Small intestine (tissue), 16 donors: ENCODE results near the gene POGLUT3. TPM values are rescaled to one million over a fixed set of nuclear protein-coding genes. Genes with fewer than 3 reads are reported as not detected.

Experiments used
- DNase-seq, 2 donors: peaks; one replicate each; pipeline versions ENCODE4 v3.0.0 to v3.0.0-alpha.2; 2013
- FAIRE-seq: peaks from 2 replicates; lab custom pipeline; 2012; peaks lifted over from hg19 to GRCh38; lab: Jason Lieb, UNC
- H3K27ac ChIP-seq, 3 donors: one replicate each; pipeline ENCODE4 v1.5.1; 2013; ENCODE audit warnings: low read length in 2 of 3, mild to moderate bottlenecking in 2 of 3, control low read depth in 1 of 3, inconsistent platforms in 1 of 3, low read depth in 1 of 3, moderate library complexity in 1 of 3
- H3K27me3 ChIP-seq, 3 donors: one replicate each; pipeline ENCODE4 v1.6.1; 2013; ENCODE audit warnings: low read length in 3 of 3, inconsistent platforms in 1 of 3; ENCODE audit not compliant: control insufficient read depth in 3 of 3, insufficient read depth in 3 of 3
- H3K36me3 ChIP-seq, 3 donors: one replicate each; pipeline ENCODE4 v1.6.1; 2013; ENCODE audit warnings: low read length in 3 of 3, inconsistent platforms in 1 of 3, low read depth in 1 of 3, mild to moderate bottlenecking in 1 of 3, moderate library complexity in 1 of 3; ENCODE audit not compliant: control insufficient read depth in 3 of 3, insufficient read depth in 2 of 3
- H3K4me1 ChIP-seq, 3 donors: one replicate each; pipeline ENCODE4 v1.6.1; 2013; ENCODE audit warnings: low read length in 2 of 3, inconsistent platforms in 1 of 3, low read depth in 1 of 3, mild to moderate bottlenecking in 1 of 3, moderate library complexity in 1 of 3; ENCODE audit not compliant: control insufficient read depth in 3 of 3, insufficient read depth in 2 of 3
- H3K4me3 ChIP-seq, 3 donors: one replicate each; pipeline ENCODE4 v1.5.1; 2013; ENCODE audit warnings: low read length in 3 of 3, control low read depth in 1 of 3, inconsistent platforms in 1 of 3, low read depth in 1 of 3, mild to moderate bottlenecking in 1 of 3, moderate library complexity in 1 of 3
- H3K9me3 ChIP-seq, 2 donors: one replicate each; pipeline ENCODE4 v1.6.1; 2013; ENCODE audit warnings: low read depth in 1 of 2, low read length in 1 of 2; ENCODE audit not compliant: control insufficient read depth in 2 of 2, insufficient read depth in 1 of 2
- WGBS, 3 donors: extraction: QIAGEN DNeasy Blood & Tissue Kit; methylation state at CpG; one replicate each; pipeline ENCODE4 v1.1.7; 2013; 5-methylcytosine and 5-hydroxymethylcytosine counted together
- long read RNA-seq, 10 donors: transcript quantifications; one replicate each; lab custom pipeline, GENCODE V29; 2026
- polyA plus RNA-seq, 4 donors: library from polyadenylated mRNA; stranded (reverse) in 3 of 4; unstranded in 1 of 4; fragments of 200-250 nt in 3 of 4; fragments of 120-200 nt in 1 of 4; gene quantifications; one replicate each; pipeline versions ENCODE4 v1.2.1 to v1.2.3, GENCODE V29; 2013
- donor health status: healthy with polysubstance abuse.
- donor health status: control.
- donor health status: control.
- donor health status: Bipolar disorder and iron deficiency.
- donor health status: healthy.

The POGLUT3 gene, protein sequence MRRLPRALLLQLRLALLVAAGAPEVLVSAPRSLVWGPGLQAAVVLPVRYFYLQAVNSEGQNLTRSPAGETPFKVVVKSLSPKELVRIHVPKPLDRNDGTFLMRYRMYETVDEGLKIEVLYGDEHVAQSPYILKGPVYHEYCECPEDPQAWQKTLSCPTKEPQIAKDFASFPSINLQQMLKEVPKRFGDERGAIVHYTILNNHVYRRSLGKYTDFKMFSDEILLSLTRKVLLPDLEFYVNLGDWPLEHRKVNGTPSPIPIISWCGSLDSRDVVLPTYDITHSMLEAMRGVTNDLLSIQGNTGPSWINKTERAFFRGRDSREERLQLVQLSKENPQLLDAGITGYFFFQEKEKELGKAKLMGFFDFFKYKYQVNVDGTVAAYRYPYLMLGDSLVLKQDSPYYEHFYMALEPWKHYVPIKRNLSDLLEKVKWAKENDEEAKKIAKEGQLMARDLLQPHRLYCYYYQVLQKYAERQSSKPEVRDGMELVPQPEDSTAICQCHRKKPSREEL
- polyA plus RNA-seq, result 10 to 100 TPM in 2 of 4 donors, 1 to 10 TPM in 1, under 1 TPM in 1; 0.89 to 15.9 (median 6.4) TPM
- long read RNA-seq, donor 1, full-length matches to known transcripts, result 7 of 15 reads
- long read RNA-seq, donor 1, partial matches to known transcripts, result 8 of 15 reads
- long read RNA-seq, donor 1, other reads (novel, unspliced or antisense), result 0 of 15 reads
- long read RNA-seq, donor 2, full-length matches to known transcripts, result 1 of 1 reads
- long read RNA-seq, donor 2, partial matches to known transcripts, result 0 of 1 reads
- long read RNA-seq, donor 2, other reads (novel, unspliced or antisense), result 0 of 1 reads
- long read RNA-seq, donor 3, full-length matches to known transcripts, result 2 of 2 reads
- long read RNA-seq, donor 3, partial matches to known transcripts, result 0 of 2 reads
- long read RNA-seq, donor 3, other reads (novel, unspliced or antisense), result 0 of 2 reads
- long read RNA-seq, donor 4, result 0 reads
- long read RNA-seq, donor 5, result 0 reads
- long read RNA-seq, donor 6, full-length matches to known transcripts, result 4 of 4 reads
- long read RNA-seq, donor 6, partial matches to known transcripts, result 0 of 4 reads
- long read RNA-seq, donor 6, other reads (novel, unspliced or antisense), result 0 of 4 reads
- long read RNA-seq, donor 7, result 0 reads
- long read RNA-seq, donor 8, full-length matches to known transcripts, result 1 of 1 reads
- long read RNA-seq, donor 8, partial matches to known transcripts, result 0 of 1 reads
- long read RNA-seq, donor 8, other reads (novel, unspliced or antisense), result 0 of 1 reads
- long read RNA-seq, donor 9, full-length matches to known transcripts, result 2 of 2 reads
- long read RNA-seq, donor 9, partial matches to known transcripts, result 0 of 2 reads
- long read RNA-seq, donor 9, other reads (novel, unspliced or antisense), result 0 of 2 reads
- long read RNA-seq, donor 10, full-length matches to known transcripts, result 8 of 23 reads
- long read RNA-seq, donor 10, partial matches to known transcripts, result 15 of 23 reads
- long read RNA-seq, donor 10, other reads (novel, unspliced or antisense), result 0 of 23 reads

- no peaks in the 10 kb centered on the region for H3K27me3 ChIP-seq
- WGBS, 3 donors, result 0 to 1% (median 0%) methylated on average over 46 to 84 of the region's 84 CpGs
- no peaks in the 10 kb centered on the region for H3K9me3 ChIP-seq
- no peaks in the 10 kb centered on the region for H3K36me3 ChIP-seq
- H3K27ac ChIP-seq, result peak within 1 kb of the TSS; percentile 91 to 97 (median 92)
- peaks cover 3 to 8% (median 8%) of the 10 kb centered on the region in 3 donors for H3K4me1 ChIP-seq
- peak within 1 kb of the TSS; percentile 65 to 71 (median 68) for H3K4me3 ChIP-seq
- peak; percentile 27 to 78 for DNase-seq
- no peak for FAIRE-seq
Measured at GRCh38 chr11:108498046-108498815, at the start of gene POGLUT3. TSS of gene POGLUT3 (minus strand) at chr11:108498384. CDS start at chr11:108498366, 18 bp downstream.

GRCh38 chr11:108545909-108546501, 47.8 kb upstream of the POGLUT3 start:
- Histone ChIP-seq H3K4me3 (no peak overlapping the region), H3K4me1 (no peaks in the 10 kb centered on the region), H3K9me3 (no peaks in the 10 kb centered on the region), H3K27me3 (no peaks in the 10 kb centered on the region), H3K36me3 (no peaks in the 10 kb centered on the region), H3K27ac (no peak overlapping the region)
- 76 to 88% (median 87%) methylated on average over 5 of the region's 5 CpGs for whole genome bisulfite sequencing, 3 donors
- FAIRE-seq (no peak), DNase-seq (no peak)

DNA sequence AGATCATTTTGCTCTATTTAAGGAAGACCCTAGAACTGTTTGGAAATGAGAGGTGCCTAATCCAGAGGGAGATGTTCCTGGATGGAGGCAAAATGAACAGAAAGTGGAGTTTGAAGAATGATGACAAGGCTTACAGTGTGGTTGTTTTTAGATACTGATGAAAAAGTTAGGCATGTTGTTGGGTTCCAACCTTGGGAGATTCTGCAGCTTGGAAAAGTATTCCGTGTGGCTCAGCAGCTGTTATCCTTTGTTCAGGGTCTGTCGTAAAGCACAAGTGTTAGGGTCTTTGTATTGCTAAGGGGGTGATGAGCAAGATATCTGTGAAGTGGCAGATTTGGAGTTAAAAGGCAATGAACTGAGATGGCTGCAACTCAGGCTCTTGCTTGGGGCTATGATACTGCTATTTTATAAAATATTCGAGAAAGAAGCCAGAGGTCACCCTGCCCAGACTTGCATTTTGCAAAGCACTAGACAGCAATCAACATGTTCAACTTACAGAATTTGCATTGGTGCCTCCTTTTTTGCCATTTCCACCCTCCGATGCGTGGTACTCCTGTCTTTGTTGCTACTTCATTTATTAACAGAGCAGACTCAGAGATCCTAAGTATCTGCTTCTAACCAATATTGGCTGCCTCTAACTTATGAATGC, 45.3 kb upstream of the POGLUT3 start:
- H3K9me3 ChIP-seq, result no peaks in the 10 kb centered on the region
- H3K27ac ChIP-seq, result no peak overlapping the region
- H3K36me3 ChIP-seq, result no peaks in the 10 kb centered on the region
- DNase-seq (no peak), FAIRE-seq (no peak)
- H3K4me1 ChIP-seq, result no peaks in the 10 kb centered on the region
- no peak overlapping the region for H3K4me3 ChIP-seq
- WGBS, 3 donors, result 83 to 90% (median 83%) methylated on average over 5 of the region's 5 CpGs
- H3K27me3 ChIP-seq, result no peaks in the 10 kb centered on the region

GRCh38 chr11:108541531-108541930, 43.3 kb upstream of the POGLUT3 start:
- no peak for DNase-seq
- Histone ChIP-seq H3K4me3 (no peak overlapping the region), H3K9me3 (no peaks in the 10 kb centered on the region), H3K27me3 (no peaks in the 10 kb centered on the region), H3K4me1 (no peaks in the 10 kb centered on the region), H3K36me3 (no peaks in the 10 kb centered on the region), H3K27ac (no peak overlapping the region)
- no peak for FAIRE-seq

DNA sequence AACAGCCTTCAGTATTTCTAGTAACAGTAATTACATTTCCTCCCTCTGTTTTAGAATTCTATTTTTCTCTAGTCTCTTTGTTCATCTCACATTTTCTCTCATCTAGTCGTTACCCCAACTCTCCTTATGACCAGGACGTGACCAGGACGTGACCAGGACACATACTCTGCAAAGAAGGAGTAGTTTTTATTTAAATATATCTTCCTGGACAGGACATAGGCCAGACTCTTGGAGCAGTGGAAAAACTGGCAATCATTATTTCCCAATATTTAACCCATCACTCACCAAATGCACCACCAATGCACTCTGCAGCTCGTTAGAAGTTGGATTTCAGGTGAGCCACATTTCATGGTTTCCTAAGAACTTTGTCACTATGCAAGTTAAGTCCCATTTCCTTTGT, 40.3 kb upstream of the POGLUT3 start:
- H3K4me3 ChIP-seq, result no peak overlapping the region
- H3K27ac ChIP-seq, result no peak overlapping the region
- 72 to 89% (median 85%) methylated on average over 4 of the region's 4 CpGs for WGBS, 3 donors
- no peak for FAIRE-seq
- no peaks in the 10 kb centered on the region for H3K4me1 ChIP-seq
- H3K36me3 ChIP-seq, result no peaks in the 10 kb centered on the region
- H3K27me3 ChIP-seq, result no peaks in the 10 kb centered on the region
- no peaks in the 10 kb centered on the region for H3K9me3 ChIP-seq
- no peak for DNase-seq

DNA sequence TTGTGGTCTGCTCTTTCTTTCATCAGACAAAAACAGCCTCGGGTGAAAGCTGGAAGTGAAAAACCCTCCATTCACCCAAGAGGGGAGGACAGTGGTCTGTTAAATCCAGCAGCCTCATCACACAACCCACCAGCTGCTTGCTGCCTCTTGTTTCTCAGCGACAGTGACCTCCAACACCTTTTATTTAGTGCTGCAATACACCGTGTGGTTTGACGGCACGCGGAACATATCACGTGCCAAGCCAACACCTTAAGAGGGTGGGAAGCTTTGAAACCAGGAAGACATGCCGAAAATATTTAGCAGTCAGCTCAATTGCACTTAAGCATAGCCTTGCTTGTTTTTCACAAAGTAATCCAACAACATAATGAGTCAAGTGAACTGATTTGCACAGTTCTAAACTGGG, 39.8 kb upstream of the POGLUT3 start:
- Histone ChIP-seq H3K4me1 (no peaks in the 10 kb centered on the region), H3K27me3 (no peaks in the 10 kb centered on the region), H3K27ac (no peak overlapping the region), H3K9me3 (no peaks in the 10 kb centered on the region), H3K4me3 (no peak overlapping the region), H3K36me3 (no peaks in the 10 kb centered on the region)
- 28 to 48% (median 44%) methylated on average over 8 of the region's 8 CpGs for WGBS, 3 donors
- FAIRE-seq (no peak), DNase-seq (peak; percentile 43 to 61)

GRCh38 chr11:108536783-108537182, 38.6 kb upstream of the POGLUT3 start:
- Histone ChIP-seq H3K27ac (no peak overlapping the region), H3K36me3 (no peaks in the 10 kb centered on the region), H3K27me3 (no peaks in the 10 kb centered on the region), H3K9me3 (no peaks in the 10 kb centered on the region), H3K4me3 (no peak overlapping the region), H3K4me1 (no peaks in the 10 kb centered on the region)
- WGBS, 3 donors, result 82 to 89% (median 83%) methylated on average over 5 of the region's 5 CpGs
- DNase-seq (no peak), FAIRE-seq (no peak)
